Activated T-cell treated with anti-CD3 and anti-CD28 coated beads for 24 hours (primary cell): ENCODE measurements around the gene CHTOP.

ENCODE experiments used
- DNase-seq: peaks from one replicate; pipeline ENCODE4 v3.0.0-alpha.2; 2020; ENCODE audit warnings: low read depth

Gene CHTOP

GRCh38 chr1:153612755-153613331 is 21.0 kb upstream of the CHTOP start, which contains the start of gene S100A16:
S100A16 (minus strand) TSS chr1:153613137; CDS start chr1:153608151, 4,986 bp downstream.
- DNase-seq = no peak

- no peak for DNase-seq
Measured at GRCh38 chr1:153613406-153613805, 20.5 kb upstream of the CHTOP start.

GRCh38 chr1:153614189-153614900 is 19.5 kb upstream of the CHTOP start:
- no peak for DNase-seq

- DNase-seq = no peak
Measured at GRCh38 chr1:153614906-153615305, 19.0 kb upstream of the CHTOP start.

GRCh38 chr1:153615406-153615805 is 18.5 kb upstream of the CHTOP start:
- DNase-seq = no peak

GRCh38 chr1:153616144-153616916 is 17.5 kb upstream of the CHTOP start, which contains the start of gene S100A14:
S100A14 (minus strand) TSS chr1:153616325; CDS start chr1:153615858, 467 bp downstream.
- DNase-seq = no peak

- DNase-seq = no peak
Measured at GRCh38 chr1:153616917-153617311, 17.0 kb upstream of the CHTOP start.

GRCh38 chr1:153617663-153618062 is 16.2 kb upstream of the CHTOP start:
- DNase-seq = no peak

GRCh38 chr1:153619171-153619570 is 14.7 kb upstream of the CHTOP start:
- DNase-seq = no peak

GRCh38 chr1:153623101-153623500 is 10.8 kb upstream of the CHTOP start:
- DNase-seq = no peak

- DNase-seq = no peak
Measured at GRCh38 chr1:153624965-153625611, 8.8 kb upstream of the CHTOP start.

- no peak for DNase-seq
Measured at GRCh38 chr1:153626477-153626903, 7.4 kb upstream of the CHTOP start.

- DNase-seq = no peak
Measured at GRCh38 chr1:153626904-153627714, 6.8 kb upstream of the CHTOP start, which contains the start of gene S100A13. S100A13 (minus strand) TSS chr1:153627505; CDS start chr1:153626472, 1,033 bp downstream.

- no peak for DNase-seq
Measured at GRCh38 chr1:153627715-153628626, 5.9 kb upstream of the CHTOP start, which contains the start of gene S100A1. S100A1 (plus strand) TSS chr1:153628434; CDS start chr1:153630522, 2,088 bp downstream.

- no peak for DNase-seq
Measured at GRCh38 chr1:153628638-153629342, 5.1 kb upstream of the CHTOP start.

- DNase-seq = no peak
Measured at GRCh38 chr1:153629343-153629665, 4.6 kb upstream of the CHTOP start.

- DNase-seq = no peak
Measured at GRCh38 chr1:153629971-153630370, 3.9 kb upstream of the CHTOP start.

GRCh38 chr1:153630384-153630783 is 3.5 kb upstream of the CHTOP start:
- no peak for DNase-seq
